Aorta (tissue), 5 donors: ENCODE results near the gene MRPL39. TPM values are rescaled to one million over a fixed set of nuclear protein-coding genes. Genes with fewer than 3 reads are reported as not detected.

Experiments
- ATAC-seq: fragments of 200-7000 bp; cut with Tn5 transposase; one replicate; pipeline ENCODE4 v1.9.1; 2022; ENCODE audit warnings: moderate library complexity; ENCODE audit not compliant: low FRiP score
- DNase-seq, 2 donors: peaks; one replicate each; pipeline ENCODE4 v3.0.0-alpha.2; 2020
- H3K27ac ChIP-seq, 2 donors: one replicate each; pipeline ENCODE4 v1.5.1; 2013; ENCODE audit warnings: low read length in 2 of 2, mild to moderate bottlenecking in 2 of 2, moderate library complexity in 2 of 2, control low read depth in 1 of 2, inconsistent platforms in 1 of 2, low read depth in 1 of 2
- H3K27me3 ChIP-seq, 2 donors: one replicate each; pipeline ENCODE4 v1.6.1; 2013; ENCODE audit warnings: control low read depth in 1 of 2, low read length in 1 of 2, mild to moderate bottlenecking in 1 of 2, moderate library complexity in 1 of 2; ENCODE audit not compliant: insufficient read depth in 2 of 2, control insufficient read depth in 1 of 2
- H3K36me3 ChIP-seq, 2 donors: one replicate each; pipeline ENCODE4 v1.6.1; 2013; ENCODE audit warnings: control low read depth in 1 of 2, low read length in 1 of 2, mild to moderate bottlenecking in 1 of 2; ENCODE audit not compliant: insufficient read depth in 2 of 2, control insufficient read depth in 1 of 2
- H3K4me1 ChIP-seq, 2 donors: one replicate each; pipeline ENCODE4 v1.6.1; 2013; ENCODE audit warnings: low read length in 2 of 2, control low read depth in 1 of 2, mild to moderate bottlenecking in 1 of 2, moderate library complexity in 1 of 2; ENCODE audit not compliant: insufficient read depth in 2 of 2, control insufficient read depth in 1 of 2
- H3K4me3 ChIP-seq, 2 donors: one replicate each; pipeline ENCODE4 v1.5.1; 2013; ENCODE audit warnings: low read length in 2 of 2, control low read depth in 1 of 2, mild to moderate bottlenecking in 1 of 2
- H3K9me3 ChIP-seq: one replicate; pipeline ENCODE4 v1.6.1; 2013; ENCODE audit warnings: mild to moderate bottlenecking, low read length; ENCODE audit not compliant: control insufficient read depth
- WGBS, 2 donors: extraction: QIAGEN DNeasy Blood & Tissue Kit; methylation state at CpG; one replicate each; pipeline ENCODE4 v1.1.7; 2013; 5-methylcytosine and 5-hydroxymethylcytosine counted together
- intact Hi-C, 2 donors: fragments of 100-400 bp; cut with DNase I; formaldehyde crosslinking; loops; one replicate each; pipeline versions ENCODE4 v1.14.2 to v1.15.0; 2022
- polyA plus RNA-seq, 2 donors: library from polyadenylated mRNA; stranded (reverse); fragments of 200-250 nt; gene quantifications; one replicate each; pipeline ENCODE4 v1.2.3, GENCODE V29; 2013
- total RNA-seq, 2 donors: library from RNA; stranded (reverse); fragmentation: NEBNext Ultra II Directional; extraction: Animal tissue kit (Norgen Biotek cat#: 25700); gene quantifications; one replicate each; pipeline ENCODE4 v1.2.1, GENCODE V29; 2021
- donor health status: healthy with polysubstance abuse.
- donor health status: Bipolar disorder and iron deficiency.
- donor health status: DM: no; HTN: no; CAD: no.
- donor health status: DM: no; HTN: no; CAD: no.
- donor health status: DM: yes; HTN: yes; CAD: no.

MRPL39 gene
- total and polyA plus RNA-seq, 4 donors: 15.8 to 30.3 (median 18.2) TPM

GRCh38 chr21:25560891-25561290 is 46.4 kb downstream of the MRPL39 start:
- no peaks in the 10 kb centered on the region for H3K9me3 ChIP-seq
- WGBS, 2 donors: 39 to 50% methylated on average over 3 of the region's 3 CpGs
- intact Hi-C loops: loop anchor here in 1 of 2 donors (5.0 kb wide), 1 partner anchor 109 kb away; no protein-coding TSS in a partner anchor
- no peaks in the 10 kb centered on the region for H3K27me3 ChIP-seq
- H3K4me1 ChIP-seq: peaks cover 3 to 7% of the 10 kb centered on the region in 2 donors
- no peak overlapping the region for H3K4me3 ChIP-seq
- H3K36me3 ChIP-seq: peaks cover 0 to 4% of the 10 kb centered on the region in 2 donors
- no peak for DNase-seq
- no peak for ATAC-seq
- peak overlapping the region in 1 of 2 donors; percentile 78 for H3K27ac ChIP-seq

GRCh38 chr21:25560271-25560685 is 47.0 kb downstream of the MRPL39 start:
- intact Hi-C loops: loop anchor here in 1 of 2 donors (5.0 kb wide), 1 partner anchor 108 kb away; no protein-coding TSS in a partner anchor
- ATAC-seq (no peak), DNase-seq (no peak)
- no peak overlapping the region for H3K27ac ChIP-seq
- peaks cover 3 to 7% of the 10 kb centered on the region in 2 donors for H3K4me1 ChIP-seq
- no peaks in the 10 kb centered on the region for H3K9me3 ChIP-seq
- peaks cover 0 to under 1% of the 10 kb centered on the region in 2 donors for H3K36me3 ChIP-seq
- 89 to 99% methylated on average over 4 of the region's 4 CpGs for WGBS, 2 donors
- H3K27me3 ChIP-seq: no peaks in the 10 kb centered on the region
- H3K4me3 ChIP-seq: no peak overlapping the region

GRCh38 chr21:25559746-25560145 is 47.5 kb downstream of the MRPL39 start:
- Histone ChIP-seq H3K9me3 (no peaks in the 10 kb centered on the region), H3K36me3 (no peaks in the 10 kb centered on the region), H3K27ac (no peak overlapping the region), H3K27me3 (no peaks in the 10 kb centered on the region), H3K4me1 (peaks cover 3 to 7% of the 10 kb centered on the region in 2 donors), H3K4me3 (no peak overlapping the region)
- DNase-seq: no peak
- ATAC-seq: no peak
- 94 to 95% methylated on average over 1 of the region's 1 CpG for WGBS, 2 donors
- intact Hi-C loops: loop anchor here in 1 of 2 donors (5.0 kb wide), 1 partner anchor 107 kb away; no protein-coding TSS in a partner anchor

DNA sequence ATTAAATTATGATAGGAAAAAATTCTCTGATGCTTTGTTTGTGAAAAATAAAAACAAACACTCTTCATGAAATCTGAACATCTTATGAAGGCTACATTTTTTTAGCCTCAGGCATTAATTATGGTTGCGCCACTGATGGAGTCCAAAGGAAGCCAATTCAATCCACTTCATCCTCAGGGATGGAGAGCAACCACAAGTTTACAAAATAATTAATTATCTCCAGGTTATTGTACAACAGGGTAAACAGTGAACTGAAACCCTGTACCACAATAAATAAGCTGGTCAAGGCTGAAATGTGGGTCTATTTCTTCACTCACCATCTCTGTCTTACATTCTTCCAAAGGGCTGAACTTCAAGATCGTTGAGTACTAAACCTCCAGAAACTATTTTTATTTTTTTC is 49.2 kb downstream of the MRPL39 start:
- Histone ChIP-seq H3K4me1 (peaks cover 3% of the 10 kb centered on the region in 2 donors), H3K27me3 (no peaks in the 10 kb centered on the region), H3K4me3 (no peak overlapping the region), H3K27ac (no peak overlapping the region), H3K9me3 (no peaks in the 10 kb centered on the region), H3K36me3 (no peaks in the 10 kb centered on the region)
- WGBS, 2 donors: 79 to 82% methylated on average over 2 of the region's 2 CpGs
- ATAC-seq (no peak), DNase-seq (no peak)
- intact Hi-C loops: no loop called here

- no peak for DNase-seq
These were observed 50.1 kb downstream of the MRPL39 start for GRCh38 chr21:25557180-25557579.

GRCh38 chr21:25556091-25556490 is 51.2 kb downstream of the MRPL39 start:
- Histone ChIP-seq H3K27me3 (no peaks in the 10 kb centered on the region), H3K4me1 (peaks cover 0 to 3% of the 10 kb centered on the region in 2 donors), H3K4me3 (no peak overlapping the region), H3K27ac (no peak overlapping the region), H3K36me3 (no peaks in the 10 kb centered on the region), H3K9me3 (no peaks in the 10 kb centered on the region)
- ATAC-seq (no peak), DNase-seq (no peak)
- intact Hi-C loops: no loop called here

More at GRCh38 chr21:25557180-25557579, 50.1 kb downstream of the MRPL39 start:
- H3K36me3 ChIP-seq: no peaks in the 10 kb centered on the region
- H3K27me3 ChIP-seq: no peaks in the 10 kb centered on the region
- WGBS, 2 donors: 87 to 89% methylated on average over 1 of the region's 1 CpG
- peaks cover 0 to 3% of the 10 kb centered on the region in 2 donors for H3K4me1 ChIP-seq
- intact Hi-C loops: no loop called here
- no peak for ATAC-seq
- no peaks in the 10 kb centered on the region for H3K9me3 ChIP-seq
- no peak overlapping the region for H3K4me3 ChIP-seq
- no peak overlapping the region for H3K27ac ChIP-seq

GRCh38 chr21:25555492-25555891 is 51.8 kb downstream of the MRPL39 start:
- Histone ChIP-seq H3K27me3 (no peaks in the 10 kb centered on the region), H3K4me3 (no peak overlapping the region), H3K36me3 (no peaks in the 10 kb centered on the region), H3K9me3 (no peaks in the 10 kb centered on the region), H3K27ac (no peak overlapping the region), H3K4me1 (peaks cover 0 to 3% of the 10 kb centered on the region in 2 donors)
- ATAC-seq (no peak), DNase-seq (no peak)
- intact Hi-C loops: no loop called here

DNA sequence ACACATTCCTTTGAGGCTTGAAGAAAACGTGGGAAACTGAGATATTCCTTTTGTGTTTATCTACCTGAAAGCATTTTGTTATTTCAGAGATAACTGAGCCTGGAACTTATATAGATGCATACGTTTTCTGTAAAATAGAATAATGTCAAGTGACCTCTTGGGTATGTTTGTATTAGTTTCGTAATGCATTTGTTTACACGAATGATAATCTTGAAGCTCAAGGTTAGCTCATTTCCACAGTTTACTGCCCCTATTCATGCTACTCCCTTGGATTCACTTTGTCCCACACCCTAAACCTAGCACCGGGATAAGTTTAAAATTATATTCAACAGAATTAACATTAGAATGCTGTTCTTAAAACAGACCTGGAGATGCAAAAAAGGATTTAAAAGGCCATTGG is 54.4 kb downstream of the MRPL39 start:
- 84 to 87% methylated on average over 5 of the region's 5 CpGs for WGBS, 2 donors
- DNase-seq: no peak
- H3K27ac ChIP-seq: no peak overlapping the region
- no peak overlapping the region for H3K4me3 ChIP-seq
- no peaks in the 10 kb centered on the region for H3K4me1 ChIP-seq
- H3K27me3 ChIP-seq: no peaks in the 10 kb centered on the region
- no peaks in the 10 kb centered on the region for H3K36me3 ChIP-seq
- intact Hi-C loops: no loop called here
- H3K9me3 ChIP-seq: no peaks in the 10 kb centered on the region
- ATAC-seq: no peak

- no peak overlapping the region for H3K4me3 ChIP-seq
- no peaks in the 10 kb centered on the region for H3K36me3 ChIP-seq
- H3K9me3 ChIP-seq: peaks cover 1% of the 10 kb centered on the region
- no peak for DNase-seq
- no peaks in the 10 kb centered on the region for H3K27me3 ChIP-seq
- H3K4me1 ChIP-seq: no peaks in the 10 kb centered on the region
- intact Hi-C loops: no loop called here
- no peak overlapping the region for H3K27ac ChIP-seq
- no peak for ATAC-seq
- 99 to 100% methylated on average over 1 of the region's 1 CpG for WGBS, 2 donors
These were observed 55.7 kb downstream of the MRPL39 start for GRCh38 chr21:25551569-25551968.
